ENCODE data around the gene FBXW11. TPM values are rescaled to one million over a fixed set of nuclear protein-coding genes. Genes with fewer than 3 reads are reported as not detected.
"Not testable (repeated sequence)": the region's sequence is repeated elsewhere in the genome, so short reads cannot be mapped to it uniquely, and the experiment has no call there.

Gene FBXW11
- total and polyA plus RNA-seq, 9 donors: 20.5 to 73.4 (median 53.0) TPM

DNA sequence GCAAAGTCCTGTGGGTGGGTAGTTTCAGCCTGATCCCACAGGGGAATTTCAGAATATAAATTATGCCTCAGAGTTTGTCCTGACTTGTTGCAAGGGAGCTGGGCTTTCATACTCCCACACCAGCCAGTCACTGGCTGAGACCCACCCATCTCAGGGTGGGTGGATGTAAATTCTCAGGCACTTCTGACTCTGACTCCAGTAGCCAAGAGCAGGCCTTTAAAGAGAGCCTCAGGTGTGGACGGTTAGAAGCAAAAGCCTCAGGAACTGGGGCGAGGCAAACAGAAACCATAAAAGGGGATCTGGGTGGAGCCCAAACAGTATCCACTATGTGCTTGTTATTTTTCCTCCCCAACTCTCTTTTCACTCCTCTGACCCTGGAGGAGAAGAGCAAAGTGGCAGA lies 28.6 kb upstream of the FBXW11 start:
- no peak for TF ChIP-seq EP300 (IDR thresholded peaks at IDR 0.05)
- no peak for TF ChIP-seq POLR2A (IDR thresholded peaks at IDR 0.05)
- no peak for TF ChIP-seq CTCF (IDR thresholded peaks at IDR 0.05)
- H3K9me3 ChIP-seq: no peaks in the 10 kb centered on the region
- intact Hi-C loops (cut with DNase I): no loop called here
- H3K27me3 ChIP-seq: no peaks in the 10 kb centered on the region
- no peak for DNase-seq
- no peaks in the 10 kb centered on the region for H3K36me3 ChIP-seq
- no peaks in the 10 kb centered on the region for H3K4me1 ChIP-seq (ENCODE audit: insufficient read depth)
- H3K27ac ChIP-seq: no peak overlapping the region
- WGBS, 3 donors: 39 to 47% (median 45%) methylated on average over 2 of the region's 2 CpGs
- no peak overlapping the region for H3K4me3 ChIP-seq

GRCh38 chr5:172031894-172032461 lies 25.5 kb upstream of the FBXW11 start:
- Histone ChIP-seq H3K27me3 (no peaks in the 10 kb centered on the region), H3K4me3 (no peak overlapping the region), H3K36me3 (no peaks in the 10 kb centered on the region), H3K4me1 (ENCODE audit: insufficient read depth) (no peaks in the 10 kb centered on the region), H3K9me3 (no peaks in the 10 kb centered on the region), H3K27ac (no peak overlapping the region)
- no peak for DNase-seq
- 94 to 98% (median 95%) methylated on average over 4 of the region's 4 CpGs for WGBS, 3 donors
- TF ChIP-seq EP300 (IDR thresholded peaks at IDR 0.05) (no peak), CTCF (IDR thresholded peaks at IDR 0.05) (no peak), POLR2A (IDR thresholded peaks at IDR 0.05) (no peak)
- intact Hi-C loops (cut with DNase I): no loop called here

GRCh38 chr5:172029876-172030275 lies 23.4 kb upstream of the FBXW11 start:
- no peaks in the 10 kb centered on the region for H3K4me1 ChIP-seq (ENCODE audit: insufficient read depth)
- no peak overlapping the region for H3K4me3 ChIP-seq
- H3K9me3 ChIP-seq: no peaks in the 10 kb centered on the region
- intact Hi-C loops (cut with DNase I): no loop called here
- H3K27ac ChIP-seq: no peak overlapping the region
- H3K27me3 ChIP-seq: no peaks in the 10 kb centered on the region
- H3K36me3 ChIP-seq: no peaks in the 10 kb centered on the region
- TF ChIP-seq EP300 (IDR thresholded peaks at IDR 0.05) (no peak), CTCF (IDR thresholded peaks at IDR 0.05) (no peak), POLR2A (IDR thresholded peaks at IDR 0.05) (no peak)
- no peak for DNase-seq

- TF ChIP-seq CTCF (IDR thresholded peaks at IDR 0.05): no peak
- TF ChIP-seq POLR2A (IDR thresholded peaks at IDR 0.05): no peak
- no peak for TF ChIP-seq EP300 (IDR thresholded peaks at IDR 0.05)
- Histone ChIP-seq H3K36me3 (no peaks in the 10 kb centered on the region), H3K27ac (no peak overlapping the region), H3K9me3 (no peaks in the 10 kb centered on the region), H3K4me1 (ENCODE audit: insufficient read depth) (no peaks in the 10 kb centered on the region), H3K27me3 (no peaks in the 10 kb centered on the region), H3K4me3 (no peak overlapping the region)
- DNase-seq: no peak
- 54 to 66% (median 64%) methylated on average over 4 of the region's 4 CpGs for WGBS, 3 donors
- intact Hi-C loops (cut with DNase I): no loop called here
Observed at GRCh38 chr5:172028167-172028566, 21.7 kb upstream of the FBXW11 start.

DNA sequence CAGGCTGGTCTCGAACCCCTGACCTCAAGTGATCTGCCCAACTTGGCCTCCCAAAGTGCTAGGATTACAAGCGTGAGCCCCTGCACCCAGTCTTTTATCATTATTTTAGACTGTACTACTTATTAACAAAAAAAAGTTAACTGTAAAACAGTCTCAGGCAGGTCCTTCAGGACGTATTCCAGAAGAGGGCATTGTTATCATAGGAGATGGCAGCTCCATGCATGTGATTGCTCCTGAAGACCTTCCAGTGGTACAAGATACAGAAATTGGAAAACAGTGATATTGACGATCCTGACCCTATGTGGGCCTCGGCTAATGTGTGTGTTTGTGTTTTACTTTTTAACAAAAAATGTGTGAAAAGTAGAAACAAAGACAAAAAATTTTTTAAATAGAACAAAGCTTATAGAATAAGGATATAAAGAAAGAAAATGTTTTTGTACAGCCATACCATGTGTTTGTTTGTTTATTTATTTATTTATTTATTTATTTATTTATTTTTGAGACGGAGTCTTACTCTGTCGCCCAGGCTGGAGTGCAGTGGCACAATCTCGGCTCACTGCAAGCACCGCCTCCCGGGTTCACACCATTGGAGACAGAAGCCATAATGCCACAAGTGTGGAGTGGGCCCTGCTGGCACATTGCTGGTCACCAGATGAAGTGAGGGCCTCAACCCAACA lies 13.8 kb upstream of the FBXW11 start:
- DNase-seq; H3K27ac ChIP-seq; H3K9me3 ChIP-seq; intact Hi-C loops (cut with DNase I); H3K27me3 ChIP-seq; H3K36me3 ChIP-seq; H3K4me3 ChIP-seq; H3K4me1 ChIP-seq (ENCODE audit: insufficient read depth): not testable (repeated sequence)
- 66 to 75% (median 69%) methylated on average over 10 of the region's 10 CpGs for WGBS, 3 donors
